CD4-positive, alpha-beta T cell treated with Interleukin-1 beta for 1 hour (primary cell): ENCODE data around the gene KIRREL3.

Experiments
- DNase-seq, 2 donors: peaks; one replicate each; pipeline ENCODE4 v3.0.0-alpha.2; 2020 to 2022

KIRREL3 gene

DNA sequence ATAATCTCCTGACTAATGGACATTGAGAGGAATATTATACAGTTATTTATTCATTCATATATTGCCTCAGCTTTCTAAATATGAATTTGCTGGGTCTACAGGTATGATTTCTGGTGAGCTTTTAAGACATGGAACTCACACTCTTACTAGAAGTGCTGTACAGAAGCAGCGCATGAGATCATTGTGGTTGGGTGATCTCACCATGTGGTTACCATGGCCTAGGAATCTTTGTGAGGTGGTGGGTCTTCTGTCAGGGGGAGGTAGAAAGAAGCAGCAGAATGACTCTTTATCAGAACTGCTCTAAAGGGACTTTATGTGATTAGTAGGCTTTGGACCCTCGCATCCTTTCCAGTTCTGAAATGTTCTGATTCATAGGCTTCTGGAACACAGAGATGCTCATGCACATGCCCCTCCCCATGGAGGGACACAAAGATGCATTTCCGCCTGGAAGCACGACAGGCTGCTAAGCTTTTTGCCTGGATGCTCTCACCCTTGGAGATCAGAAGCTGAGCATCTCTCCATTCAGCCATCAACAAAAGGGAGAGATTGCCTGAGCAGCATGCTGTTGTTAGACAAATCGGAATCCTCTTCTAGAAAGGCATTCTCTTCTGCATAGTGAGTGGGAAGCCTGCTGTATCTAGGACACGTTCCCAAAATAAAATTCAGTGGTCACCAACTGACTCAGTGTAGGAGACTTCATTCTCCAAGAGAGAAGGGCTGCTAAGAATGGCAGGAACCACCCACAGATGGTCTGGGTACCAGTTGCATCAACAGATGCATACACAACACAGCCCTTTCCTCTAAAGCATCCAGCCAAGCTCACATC is 51.3 kb downstream of the KIRREL3 start:
- DNase-seq, result no peak

DNA sequence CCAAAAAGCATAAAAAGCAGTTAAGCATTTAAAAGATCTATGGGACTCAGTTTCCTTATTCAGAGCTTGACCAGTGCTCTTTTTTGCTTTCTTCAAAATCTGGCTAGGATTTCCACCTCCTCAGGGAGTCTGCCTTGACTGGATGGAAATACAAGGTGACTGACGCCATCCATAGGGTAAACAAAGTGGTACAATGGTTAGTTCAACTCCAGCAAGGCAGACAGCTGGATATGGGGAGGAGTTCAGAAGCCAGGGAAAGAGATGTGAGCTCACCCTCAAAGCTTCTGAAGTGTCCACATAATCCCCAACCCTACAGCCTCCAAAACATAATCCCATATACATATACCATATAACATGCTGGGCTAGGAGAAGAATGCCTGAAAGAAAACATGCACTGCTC is 52.0 kb downstream of the KIRREL3 start:
- DNase-seq, result no peak

DNA sequence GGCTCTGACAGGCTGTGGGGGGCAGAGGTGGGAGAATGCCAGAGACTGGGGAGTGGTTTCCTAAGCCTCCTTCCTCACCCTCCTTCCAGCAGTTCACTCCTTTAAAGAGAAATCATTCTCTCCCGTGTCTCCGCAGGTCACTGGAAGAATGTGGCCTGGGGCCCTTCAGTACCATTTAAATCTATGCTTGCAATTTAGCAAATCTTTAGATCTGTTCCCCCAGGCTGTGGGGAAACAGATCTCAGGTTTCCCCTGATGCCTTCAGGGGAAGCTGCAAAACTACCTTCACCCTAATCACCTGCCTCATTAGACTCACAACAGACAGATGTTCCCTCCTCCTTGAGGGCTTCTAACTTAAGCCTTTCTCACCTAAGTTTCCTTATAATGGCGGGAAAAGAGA is 55.3 kb downstream of the KIRREL3 start:
- no peak for DNase-seq

DNA sequence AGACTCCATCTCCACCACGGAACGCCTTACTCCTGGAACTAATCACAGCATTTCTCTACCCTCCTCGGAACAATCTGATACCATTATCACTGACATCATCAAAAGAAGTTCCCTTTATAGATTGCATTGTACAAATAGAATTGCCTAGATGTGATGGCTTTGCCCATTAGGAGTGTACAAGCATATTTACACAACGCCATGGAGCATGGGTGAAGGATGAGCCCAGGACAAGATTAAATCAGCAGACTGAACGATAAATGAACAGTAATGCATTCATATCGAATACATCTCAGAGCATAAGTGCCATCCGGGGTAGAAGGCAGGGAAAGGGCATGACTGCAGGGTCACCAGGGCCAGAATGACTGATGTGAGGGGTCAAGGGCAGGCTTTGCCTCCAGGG is 57.3 kb downstream of the KIRREL3 start:
- DNase-seq, result no peak

DNA sequence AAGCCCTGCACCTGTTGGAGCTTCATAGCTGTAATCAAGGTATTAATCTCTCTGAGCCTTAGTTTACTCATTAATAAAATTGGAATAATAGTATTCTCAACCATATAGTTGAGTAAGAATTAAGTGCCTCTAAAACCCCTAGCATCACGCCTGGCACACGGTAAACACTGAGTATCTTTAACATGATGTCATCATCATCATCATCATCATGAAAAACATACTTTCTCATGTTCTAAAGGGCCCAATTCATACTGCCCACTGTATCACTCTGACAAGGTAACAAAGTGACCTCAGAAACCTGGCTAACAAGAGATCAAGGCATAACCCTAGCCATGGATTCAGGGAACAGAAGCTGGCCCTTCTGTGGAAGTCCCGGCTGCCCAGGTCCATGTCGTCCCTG is 58.4 kb downstream of the KIRREL3 start:
- no peak for DNase-seq

DNA sequence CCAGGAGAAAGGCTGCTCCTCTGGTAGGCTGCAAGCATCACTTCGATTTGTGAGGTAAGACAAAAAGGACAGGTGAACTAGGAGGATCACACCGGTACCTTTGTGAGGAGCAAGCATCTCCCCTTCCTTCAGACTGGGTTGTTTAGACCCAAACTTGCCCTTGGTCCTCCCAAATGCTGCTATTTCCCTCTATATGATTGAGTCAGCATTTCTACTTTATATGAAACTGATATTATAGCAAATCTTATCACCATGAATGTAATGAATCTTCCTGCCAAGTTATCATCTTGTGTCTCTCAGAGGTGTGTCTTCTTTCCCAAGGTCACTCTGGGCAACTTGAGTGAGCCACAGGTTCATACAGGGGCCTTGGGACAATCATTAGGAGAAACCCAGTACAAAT is 61.0 kb downstream of the KIRREL3 start:
- DNase-seq, result no peak

DNA sequence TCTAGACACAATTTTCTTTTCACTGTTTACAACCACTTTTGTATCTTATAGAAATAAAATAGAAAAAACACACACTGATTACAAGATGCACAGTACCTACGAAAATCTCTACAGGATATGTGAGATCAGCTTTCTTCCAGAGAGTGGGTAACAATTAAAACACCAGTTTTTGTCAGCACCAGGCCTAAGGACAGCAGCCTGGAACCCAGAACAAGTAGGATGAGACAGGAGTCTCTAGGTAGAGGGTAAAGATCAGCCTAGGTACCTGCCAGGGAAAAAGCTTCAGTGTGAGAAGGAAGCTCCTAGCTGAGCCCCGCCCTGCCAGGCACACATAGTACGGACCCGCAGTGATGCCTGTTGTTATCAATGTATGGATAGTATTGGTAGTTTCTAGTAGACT is 61.9 kb downstream of the KIRREL3 start:
- no peak for DNase-seq

DNA sequence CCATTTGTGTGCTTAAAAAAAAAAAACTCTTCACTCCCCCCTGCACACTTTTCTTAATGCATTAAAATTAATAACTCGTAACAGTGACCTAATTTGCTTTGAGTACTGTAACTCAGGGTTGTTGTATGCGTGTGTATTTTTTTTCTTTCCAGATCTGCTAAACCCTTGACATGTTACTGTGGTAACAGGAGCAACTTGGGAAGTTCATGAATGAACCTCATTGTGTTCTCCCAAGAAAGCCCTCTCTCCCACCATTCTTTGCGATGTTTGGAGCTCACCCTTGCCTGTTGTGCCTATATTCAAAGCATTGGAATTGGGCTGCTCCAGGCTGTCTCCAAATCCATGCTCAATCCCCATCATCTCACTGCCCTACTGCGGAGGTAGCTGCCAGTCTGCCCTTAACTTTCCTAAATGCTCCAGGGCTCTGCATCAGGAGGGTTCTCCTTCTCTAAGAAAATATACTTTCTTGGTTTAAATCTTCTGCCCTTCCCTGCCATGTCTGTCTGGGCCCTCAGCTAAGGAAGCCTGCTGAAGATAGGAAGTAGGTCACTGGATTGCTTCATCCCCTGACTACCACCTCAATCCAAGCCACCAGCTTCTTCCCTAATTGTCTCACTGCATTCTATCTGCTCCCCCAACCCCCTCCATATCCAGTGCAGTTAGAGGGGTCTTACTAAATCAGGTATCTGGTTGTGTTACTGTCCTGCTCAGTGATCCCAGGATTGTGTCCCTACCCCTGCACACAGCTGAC is 70.3 kb downstream of the KIRREL3 start:
- DNase-seq, result no peak

DNA sequence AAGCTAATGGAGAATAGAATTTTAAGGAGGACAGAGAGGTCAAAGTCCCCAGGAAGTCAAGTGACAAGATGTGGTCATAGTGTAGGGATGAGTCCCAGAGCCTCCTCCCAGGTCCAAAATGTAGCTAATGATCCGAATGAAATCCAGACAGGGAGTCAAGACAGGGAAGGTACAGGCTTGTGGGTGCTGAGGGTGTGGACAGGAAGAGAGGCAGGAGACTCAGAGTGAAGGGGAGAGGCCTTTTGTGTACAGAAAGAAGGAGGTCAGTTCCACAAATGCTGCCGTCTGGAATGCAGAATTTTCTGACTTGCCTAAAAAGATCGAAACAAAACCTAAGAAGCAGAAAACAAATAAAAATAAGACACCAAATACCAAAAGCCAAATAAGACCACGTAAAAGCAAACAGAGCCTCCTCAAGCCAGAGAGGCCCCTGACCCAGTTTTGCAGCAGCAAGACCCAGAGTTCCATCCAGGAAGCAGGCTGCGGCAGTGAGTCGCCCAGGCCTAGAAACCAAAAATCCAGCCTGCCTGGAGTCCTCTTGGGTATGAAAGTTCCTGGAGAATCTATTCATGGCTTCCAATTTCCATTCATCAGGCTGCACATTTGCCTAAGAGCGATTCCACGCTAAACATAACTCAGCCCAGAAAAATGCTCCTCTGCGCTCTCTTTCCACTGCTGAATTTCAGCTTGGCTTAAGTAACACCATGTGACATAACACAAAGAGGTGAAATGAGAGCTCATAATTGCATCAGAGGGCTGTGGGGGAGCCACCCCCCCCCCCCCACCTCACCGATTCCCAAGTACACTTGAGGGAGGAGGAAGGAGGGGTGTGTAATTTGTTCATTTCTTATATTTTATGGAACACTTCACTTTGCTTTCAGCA is 71.2 kb downstream of the KIRREL3 start:
- no peak for DNase-seq

DNA sequence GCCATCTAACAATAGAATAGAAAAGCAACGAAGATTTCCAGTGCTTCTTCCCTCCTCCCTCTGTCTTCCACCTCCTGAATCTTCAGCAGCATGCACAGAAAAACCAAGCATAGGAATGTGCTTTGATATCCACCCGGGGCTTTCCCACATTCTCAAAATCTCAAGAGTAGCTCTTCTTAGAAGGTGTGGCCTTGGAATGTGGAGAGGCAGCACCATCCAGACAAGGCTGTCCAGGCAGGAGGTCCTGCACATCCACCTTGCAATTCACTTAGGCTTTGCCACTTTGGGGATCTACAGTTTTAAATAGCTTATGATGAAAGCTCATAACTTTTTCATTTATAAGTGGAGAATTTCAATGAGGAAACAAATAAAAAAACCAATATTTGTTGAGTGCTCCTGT is 72.9 kb downstream of the KIRREL3 start:
- no peak for DNase-seq

DNA sequence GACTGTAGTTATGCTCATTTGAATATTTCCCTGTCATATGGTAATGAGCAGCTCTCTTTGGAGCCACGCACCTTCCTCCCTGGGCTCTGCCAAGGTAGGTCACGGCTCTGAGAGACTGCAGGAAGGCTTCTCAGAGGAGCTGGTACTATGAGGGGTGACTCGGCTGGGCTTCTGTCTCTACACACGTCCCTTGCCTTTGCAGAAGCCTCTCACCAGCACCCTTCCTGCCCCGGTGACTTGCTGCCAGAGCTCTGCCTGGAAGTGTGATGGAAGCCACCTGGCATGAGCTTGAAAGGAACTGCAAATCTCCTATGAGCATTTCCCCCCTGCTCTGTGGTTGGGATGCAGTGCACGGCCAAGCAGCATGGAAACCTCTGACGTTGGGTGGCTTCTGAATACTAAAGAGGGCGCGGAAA is 74.2 kb downstream of the KIRREL3 start:
- DNase-seq, result no peak

DNA sequence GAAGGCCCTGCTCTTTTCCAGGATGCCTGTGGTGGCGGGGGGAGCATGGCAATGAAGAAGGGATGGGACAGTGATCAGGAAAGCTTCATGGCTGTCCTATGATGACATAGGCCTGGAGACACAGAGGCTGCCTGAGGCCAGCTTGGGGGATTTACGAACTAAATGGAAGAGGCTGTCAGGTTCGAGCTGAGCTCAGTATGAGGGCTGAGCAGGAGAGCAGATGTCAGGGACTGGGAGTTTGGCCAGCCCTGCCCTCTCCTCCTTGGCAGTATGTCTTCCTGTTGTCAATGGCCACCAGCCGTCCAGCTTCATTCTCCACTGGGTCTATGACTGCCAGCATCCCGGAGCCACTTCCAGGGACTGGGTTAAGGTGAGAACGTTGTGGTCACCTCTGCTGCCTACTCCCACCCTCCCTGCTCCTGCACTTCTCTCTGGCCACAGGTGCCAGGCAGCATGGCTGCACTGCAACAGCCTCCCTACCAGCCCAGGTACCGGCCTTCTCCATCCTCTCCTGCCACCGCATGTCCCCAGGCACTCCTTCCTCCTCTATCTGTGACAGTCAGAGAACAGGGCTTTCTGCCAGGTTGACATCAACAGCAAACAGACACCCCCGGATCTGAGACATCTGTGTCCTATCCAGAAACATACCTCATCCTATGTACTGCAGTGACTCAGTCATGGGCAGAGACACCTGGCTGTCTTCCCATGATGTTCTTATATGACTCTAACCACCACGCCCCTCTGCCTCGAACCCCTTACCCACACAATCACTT is 75.1 kb downstream of the KIRREL3 start:
- DNase-seq, result no peak

DNA sequence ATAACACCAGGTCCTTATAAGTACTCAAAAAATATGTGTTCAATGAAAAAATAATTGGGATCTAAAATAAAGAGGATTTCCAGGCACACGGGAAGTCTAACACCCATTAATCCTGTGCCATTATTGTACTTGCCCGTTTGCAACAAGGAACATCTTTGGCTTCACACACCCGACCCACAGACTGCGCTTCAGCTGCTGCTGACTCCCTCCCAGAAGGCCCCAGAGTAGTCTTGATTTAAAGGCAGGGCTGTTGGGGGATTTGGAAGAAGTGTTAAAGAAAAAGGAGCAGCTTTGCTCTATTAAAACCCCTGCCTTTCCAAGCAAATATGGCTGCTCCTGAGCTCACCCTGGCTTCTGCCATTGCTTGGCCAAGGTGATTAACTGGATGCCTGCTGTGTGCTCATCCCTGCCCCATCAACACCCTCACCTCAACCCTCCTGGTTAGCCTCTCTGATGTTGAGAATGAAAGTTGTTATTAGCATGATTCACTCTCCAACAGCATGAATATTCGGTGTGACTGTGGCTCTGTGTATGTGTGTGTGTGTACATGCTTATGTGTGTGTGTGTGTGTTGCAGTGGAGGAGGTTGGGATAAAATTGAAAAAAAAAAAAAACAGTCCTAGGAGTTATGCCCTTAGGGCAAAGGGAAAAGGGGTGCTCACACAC is 76.1 kb downstream of the KIRREL3 start:
- DNase-seq, result no peak

DNA sequence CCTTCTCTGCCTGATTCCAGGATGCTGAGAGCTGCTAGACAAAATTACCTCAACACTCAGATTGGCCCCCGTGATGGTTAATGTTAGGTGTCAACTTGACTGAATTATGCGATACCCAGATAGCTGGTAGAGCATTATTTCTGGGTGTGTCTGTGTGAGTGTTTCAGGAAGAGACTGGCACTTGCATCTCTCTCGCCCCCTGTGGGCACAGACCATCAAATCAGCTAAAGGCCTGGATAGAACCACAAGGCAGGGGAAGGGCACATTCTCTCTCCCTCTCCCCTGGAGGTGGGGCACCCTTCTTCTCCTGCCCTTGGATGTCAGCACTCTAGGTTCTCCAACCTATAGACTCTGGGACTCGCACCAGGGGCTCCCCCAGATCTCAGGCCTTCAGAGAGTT is 79.7 kb downstream of the KIRREL3 start:
- DNase-seq, result no peak

DNA sequence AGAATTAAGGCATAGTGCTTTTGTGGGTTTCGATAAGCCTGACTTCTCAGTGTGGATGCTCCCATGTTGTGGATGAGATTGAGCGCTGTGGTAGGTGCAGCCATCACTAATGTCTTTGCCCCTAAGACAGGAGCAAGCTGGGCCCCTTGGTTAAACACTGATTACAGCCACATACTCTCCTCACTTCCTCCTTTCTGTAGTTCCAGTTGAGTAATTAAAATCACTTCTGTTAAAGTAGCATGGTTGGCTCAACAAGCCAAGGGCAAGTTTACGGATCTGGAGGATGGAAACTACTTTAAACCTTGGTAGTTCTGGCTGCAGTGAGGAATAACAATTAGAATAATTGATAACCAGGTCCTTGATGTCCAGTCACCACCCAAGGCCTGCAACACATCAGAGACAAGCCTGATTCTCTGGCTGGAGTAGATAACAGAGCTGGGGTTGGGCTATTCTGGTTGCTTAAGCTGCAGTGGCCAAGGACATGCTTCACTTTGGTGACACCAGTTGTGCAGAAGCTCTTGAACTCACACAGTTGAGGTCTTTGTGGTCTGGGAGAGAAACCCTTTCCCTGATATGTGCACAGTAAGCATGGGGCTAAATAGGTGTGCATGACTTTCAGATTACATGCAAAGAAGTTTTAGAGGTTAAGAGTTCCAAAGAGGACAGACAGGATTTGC is 81.3 kb downstream of the KIRREL3 start:
- no peak for DNase-seq

DNA sequence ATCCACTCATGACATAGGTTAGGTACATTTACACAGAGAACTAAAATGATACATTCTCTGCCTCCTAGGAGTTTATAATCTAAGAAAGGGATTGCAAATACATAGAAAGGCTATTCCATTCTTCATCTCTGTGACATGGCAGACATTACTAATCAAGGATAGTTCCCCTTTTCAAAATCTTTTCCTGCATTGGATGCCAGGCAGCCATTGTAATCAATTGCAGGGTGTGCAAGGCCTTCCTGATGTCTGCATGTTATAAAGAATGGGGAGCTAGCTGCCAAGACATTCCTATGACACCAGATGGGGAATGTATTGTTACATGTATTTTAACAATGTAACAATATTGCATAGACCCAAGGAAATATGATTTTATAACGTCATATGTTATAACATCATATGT is 82.0 kb downstream of the KIRREL3 start:
- no peak for DNase-seq

DNA sequence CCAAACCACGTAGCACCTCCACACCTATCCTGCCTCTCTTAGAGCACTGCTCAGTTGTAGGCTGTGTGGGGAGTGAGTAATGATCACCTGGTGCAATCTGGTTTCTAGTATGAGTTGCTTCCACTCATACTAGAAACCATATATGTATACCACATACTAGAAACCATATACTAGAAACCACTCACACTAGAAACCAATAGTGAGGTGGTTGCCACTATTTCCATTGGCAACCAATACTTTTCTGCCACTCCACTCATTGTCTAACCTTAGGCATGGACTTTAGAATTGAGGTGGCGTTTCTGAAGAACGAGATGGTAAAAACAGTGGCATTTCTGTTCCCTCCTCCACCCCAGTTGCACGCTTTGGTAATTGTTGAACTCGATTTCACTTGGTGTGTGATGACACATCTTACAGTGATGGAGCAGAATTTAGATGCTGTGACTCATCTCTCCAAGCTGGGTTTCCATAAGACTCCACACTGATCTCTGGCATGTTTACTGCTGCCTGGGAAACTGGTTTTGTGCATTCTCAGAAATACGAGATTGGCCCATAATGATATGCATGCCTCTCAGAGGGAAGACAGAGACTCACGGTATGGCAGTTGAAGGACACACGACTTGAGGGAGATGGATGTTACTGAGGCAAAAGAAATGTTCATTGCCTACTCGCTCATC is 82.9 kb downstream of the KIRREL3 start:
- DNase-seq, result no peak

DNA sequence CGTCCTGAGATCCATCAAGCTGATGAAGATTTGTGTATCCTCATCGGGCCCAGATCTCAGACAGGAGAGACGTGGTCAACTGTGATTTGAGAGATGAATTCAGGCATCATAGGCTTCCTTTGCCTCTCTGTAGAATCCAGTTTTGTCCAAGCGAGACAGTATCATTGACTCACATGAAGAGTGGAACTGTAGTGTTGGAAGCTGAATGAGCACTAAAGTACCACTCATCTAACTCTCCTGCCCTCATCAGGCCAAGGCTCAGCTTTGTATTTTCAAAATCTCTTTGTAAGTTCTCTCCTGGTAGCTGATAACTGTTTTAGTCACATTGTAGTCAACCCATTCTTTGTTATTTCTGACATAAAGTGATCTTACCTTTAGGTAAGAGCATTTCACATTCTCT is 85.1 kb downstream of the KIRREL3 start:
- DNase-seq, result no peak

DNA sequence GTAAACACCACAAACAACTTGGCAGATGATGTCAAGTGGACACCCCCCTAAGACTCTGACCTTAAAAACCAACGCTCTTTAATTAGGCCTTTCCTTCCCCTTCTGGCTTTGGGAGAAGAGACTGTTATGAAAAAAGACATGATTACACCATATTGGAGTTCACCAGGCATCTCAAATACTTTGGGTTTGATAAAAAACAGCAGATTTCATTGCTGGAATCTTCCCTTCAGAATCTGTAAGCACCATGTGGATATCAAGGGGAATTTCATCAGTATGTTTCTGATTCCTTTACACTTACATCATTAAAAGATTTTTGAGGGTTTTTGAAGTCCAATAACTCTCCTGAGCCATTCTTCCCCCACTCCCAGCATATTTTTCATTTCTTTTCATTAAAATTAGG is 85.6 kb downstream of the KIRREL3 start:
- no peak for DNase-seq

DNA sequence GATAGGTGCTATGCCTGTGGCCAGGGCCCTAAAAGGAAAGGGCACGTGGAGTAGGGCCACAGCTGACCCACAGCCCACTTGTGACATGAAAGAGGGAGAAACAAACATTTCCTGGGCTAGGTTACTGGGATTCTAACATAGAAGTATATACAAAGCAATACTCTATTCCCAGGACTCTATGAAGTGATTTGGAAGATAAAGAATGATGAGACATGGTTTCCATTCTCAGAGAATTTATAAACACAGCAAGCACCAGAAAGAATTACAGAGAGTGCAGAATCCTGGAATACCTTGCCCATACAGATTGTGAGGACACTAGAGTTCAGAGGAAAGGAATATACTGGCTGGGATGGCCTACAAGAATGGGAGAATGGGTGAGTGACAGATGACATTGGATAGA is 86.4 kb downstream of the KIRREL3 start:
- DNase-seq, result no peak

DNA sequence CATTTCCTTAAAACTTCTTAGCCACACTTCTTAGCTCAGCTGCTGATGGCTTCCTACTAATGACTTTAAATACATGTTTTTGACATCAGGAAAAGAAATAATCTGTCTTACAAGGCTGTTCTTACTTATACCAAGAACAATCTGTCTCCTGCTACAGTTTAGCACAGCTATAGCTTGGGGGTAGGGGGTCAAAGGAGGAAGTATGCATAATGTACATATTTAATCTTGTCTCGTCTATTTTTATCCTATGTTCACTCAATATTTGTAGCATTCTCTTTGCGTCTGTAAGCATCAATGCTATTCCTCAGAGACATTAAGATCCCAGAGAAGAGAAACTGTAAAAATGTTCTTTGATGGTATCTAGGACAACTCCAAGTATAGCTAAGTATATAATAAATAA is 96.0 kb downstream of the KIRREL3 start:
- DNase-seq, result no peak
